ENCODE results near the gene REV1.

REV1 gene

DNA sequence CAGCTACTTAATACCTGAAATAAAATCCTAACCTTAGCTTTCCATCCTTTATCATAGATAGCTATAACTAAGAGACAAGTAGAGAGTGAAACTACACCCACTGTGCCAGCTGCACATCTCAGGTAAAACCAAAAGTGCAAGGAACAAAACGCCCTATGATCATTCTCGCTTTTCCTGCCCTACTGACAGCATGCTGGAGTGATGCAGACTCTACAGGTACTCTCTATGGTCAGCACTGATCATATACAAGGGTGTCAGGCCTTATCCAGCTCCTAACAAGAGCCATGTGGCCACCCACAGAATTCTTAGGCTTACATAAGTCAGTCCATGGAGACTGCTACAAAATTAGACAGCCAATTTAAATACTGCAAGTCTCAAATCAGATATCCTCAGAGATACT is 45.6 kb downstream of the REV1 start:
- DNase-seq = no peak

GRCh38 chr2:99442837-99443236 is 47.0 kb downstream of the REV1 start:
- DNase-seq = no peak

DNA sequence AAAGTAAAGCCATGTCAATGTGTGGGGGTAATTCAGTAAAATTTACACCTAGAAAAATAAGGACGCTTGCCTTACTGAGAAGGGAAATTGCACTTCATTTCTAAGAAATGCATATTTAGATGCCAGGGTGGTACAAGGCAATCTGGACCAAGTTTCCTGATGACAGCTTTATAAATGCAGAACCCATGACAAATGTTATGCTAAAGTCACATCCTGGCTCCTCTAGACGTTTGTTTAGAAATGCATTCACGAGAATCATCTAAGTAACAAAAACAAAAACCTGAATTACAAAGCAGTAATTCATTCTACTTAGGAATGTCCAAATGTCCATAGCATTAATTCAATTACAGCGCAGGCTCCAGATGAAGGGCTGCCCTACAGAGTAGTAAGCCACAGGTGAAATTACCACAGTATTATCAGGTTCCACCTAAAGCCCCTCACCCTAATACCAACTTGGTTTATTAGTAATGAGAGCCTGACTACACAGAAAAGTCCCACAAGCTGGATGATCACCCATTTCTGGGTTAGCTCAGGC is 49.8 kb downstream of the REV1 start:
- DNase-seq = no peak

DNA sequence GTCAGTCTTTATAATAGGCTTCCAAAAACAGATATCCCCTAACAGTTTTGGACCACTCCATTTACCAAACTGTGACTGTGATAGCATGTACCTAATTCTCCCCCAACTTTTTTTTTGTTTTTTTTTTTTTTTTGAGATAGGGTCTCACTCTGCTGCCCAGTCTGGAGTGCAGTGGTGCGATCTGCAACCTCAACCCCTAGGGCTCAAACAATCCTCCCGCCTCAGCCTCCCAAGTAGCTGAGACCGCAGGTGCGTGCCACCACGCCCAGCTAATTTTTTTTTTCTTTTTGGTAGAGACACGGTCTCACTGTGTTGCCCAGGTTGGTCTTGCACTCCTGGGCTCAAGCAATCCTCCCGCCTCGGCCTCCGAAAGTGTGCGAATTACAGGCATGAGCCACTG is 52.9 kb downstream of the REV1 start:
- no peak for DNase-seq

DNA sequence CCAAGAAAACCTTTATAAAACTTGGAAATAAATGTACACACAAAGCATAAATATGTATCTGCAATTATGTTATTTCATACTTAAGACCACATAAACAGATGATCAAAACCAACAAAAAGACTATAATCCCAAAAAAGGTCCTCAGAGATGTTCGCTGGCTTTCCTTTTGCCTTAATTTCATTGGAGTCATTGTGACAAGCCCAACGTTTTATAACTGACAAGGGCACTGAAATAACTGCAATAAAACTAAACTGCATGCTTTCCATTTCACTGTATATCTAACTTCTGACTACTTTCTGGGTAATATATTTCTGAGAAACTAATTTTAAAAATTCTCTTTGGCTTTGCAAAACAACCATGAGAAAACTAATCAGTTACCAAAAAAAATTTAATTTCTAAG is 56.5 kb downstream of the REV1 start:
- DNase-seq = no peak

GRCh38 chr2:99431587-99432275 is 58.1 kb downstream of the REV1 start:
- DNase-seq = no peak

DNA sequence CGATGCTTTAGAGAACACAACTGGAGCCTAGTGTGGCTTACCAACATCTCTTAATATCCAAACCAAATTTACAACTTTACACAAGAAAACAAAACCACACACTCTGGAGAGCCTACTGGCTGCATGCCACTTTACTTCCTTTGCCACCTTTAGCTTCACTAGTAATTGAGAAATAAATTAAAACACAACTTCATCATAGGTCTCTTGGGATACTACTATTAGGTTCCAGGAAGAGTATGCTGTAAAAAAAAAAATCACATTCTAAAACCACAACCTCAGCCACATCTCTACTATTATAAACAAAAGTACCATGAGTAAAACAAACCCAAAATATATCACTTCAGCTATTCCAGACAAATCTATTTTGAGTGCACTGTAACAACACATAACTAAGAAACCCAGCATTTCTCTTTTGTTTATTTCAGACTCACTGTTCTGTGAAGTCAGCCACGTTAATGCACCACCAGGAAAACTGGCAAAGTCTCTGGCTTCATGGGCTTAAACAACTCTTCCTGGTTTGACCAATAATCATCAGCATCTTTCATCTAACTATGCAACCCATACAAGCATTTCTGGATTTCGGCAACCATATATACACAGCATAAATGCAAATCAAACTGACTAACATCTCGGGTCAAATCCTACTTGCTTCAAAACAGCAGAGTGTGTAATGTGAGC is 59.1 kb downstream of the REV1 start:
- no peak for DNase-seq

GRCh38 chr2:99425022-99425421 is 64.8 kb downstream of the REV1 start:
- peak; percentile 52 for DNase-seq

DNA sequence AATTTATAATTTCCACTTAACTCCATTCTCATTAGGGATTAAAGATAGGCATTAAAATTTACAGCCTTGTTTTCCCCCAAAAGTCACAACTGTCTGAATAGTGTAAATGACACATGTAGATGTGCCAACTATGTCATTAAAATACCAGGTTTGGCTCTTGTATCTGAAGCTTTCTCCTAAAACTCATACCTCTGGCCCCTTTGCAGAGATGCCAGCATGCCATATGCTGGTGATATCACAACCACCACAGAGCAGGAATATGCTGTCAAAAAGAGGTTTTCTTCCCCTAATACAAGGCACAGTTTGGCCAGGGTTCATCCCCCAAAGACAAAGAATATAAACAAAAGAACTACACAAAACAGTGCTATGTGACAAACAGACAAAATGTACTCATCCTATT is 65.4 kb downstream of the REV1 start:
- no peak for DNase-seq

DNA sequence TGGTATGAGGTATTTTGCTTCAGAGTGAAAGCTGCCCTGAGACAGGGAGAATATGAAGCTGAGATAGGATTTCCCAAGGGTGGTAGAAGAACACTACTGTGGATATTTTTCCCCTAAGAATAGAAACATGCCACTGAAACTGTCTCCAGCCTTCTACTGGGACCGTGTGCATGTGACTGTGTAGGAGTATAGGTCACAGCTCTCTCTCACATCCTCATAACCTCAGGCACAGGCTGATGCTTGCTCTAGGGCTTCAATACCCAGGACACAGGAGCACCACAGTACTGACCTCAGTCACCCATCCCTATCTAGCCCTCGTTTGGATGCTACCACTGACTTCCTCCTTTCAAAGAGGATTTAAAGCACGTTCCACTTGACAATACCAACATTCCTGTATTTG is 67.2 kb downstream of the REV1 start:
- no peak for DNase-seq

DNA sequence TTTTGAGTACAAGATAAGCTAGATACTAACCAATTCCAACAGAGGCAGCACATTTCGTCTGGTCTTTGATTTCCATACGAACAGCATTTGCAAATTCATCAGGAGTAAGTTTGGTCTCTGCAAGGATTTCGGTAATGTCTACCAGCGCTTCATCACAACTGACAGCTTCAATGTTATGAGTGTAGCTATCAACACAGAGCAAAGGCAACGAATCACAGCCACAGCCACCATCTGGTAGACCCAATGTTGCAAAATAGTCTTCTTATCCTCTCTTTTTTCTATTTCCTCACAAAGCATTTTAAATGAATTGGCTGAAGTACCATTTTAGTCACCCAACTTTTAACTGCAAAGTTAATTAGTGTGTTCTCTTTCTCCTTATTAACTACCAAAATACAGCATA is 68.3 kb downstream of the REV1 start:
- no peak for DNase-seq

DNA sequence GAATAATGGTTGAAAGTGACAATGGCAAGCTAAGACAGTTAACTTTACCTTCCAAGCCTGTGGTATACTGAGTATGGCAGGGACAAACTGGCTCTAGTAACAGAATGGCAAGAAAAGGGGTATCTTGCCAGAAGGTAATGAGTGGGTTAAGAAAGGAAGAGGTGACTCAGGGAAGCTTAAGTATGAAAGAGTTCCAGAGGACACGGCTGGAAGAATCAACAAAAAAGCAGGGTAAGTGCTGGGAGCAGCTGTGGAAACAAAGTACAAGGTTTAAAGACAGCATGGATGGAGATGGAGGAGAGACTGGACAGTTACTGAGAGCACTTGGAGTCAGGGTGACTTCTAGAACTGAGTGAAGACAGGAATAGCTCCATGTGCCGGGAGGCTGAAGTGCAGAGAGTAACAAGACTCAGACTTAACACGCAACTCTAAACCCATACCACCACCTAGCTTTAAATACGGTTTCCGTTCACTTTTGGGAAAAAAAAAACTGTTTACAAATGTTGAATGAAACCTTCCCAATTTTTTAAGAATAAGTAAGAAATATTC is 69.0 kb downstream of the REV1 start:
- DNase-seq = no peak

DNA sequence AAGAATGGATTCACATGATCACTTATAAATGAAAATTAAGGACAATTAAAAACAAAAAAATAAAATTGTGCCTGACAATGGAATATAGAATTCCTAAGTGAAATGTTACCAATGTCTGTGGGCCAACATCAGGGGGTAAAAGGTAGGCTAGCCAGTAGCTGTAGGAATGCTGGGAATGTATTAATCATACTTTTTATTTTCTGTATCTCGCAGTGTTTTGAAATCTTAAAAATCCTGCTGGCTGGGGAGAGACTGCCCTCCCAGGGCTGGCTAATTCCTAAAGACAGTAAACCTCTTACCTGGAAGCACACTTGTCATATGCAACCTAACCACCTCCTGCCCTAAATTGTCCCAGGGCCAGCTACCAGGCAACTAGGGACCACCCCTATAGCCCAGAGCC is 69.8 kb downstream of the REV1 start:
- DNase-seq = no peak

DNA sequence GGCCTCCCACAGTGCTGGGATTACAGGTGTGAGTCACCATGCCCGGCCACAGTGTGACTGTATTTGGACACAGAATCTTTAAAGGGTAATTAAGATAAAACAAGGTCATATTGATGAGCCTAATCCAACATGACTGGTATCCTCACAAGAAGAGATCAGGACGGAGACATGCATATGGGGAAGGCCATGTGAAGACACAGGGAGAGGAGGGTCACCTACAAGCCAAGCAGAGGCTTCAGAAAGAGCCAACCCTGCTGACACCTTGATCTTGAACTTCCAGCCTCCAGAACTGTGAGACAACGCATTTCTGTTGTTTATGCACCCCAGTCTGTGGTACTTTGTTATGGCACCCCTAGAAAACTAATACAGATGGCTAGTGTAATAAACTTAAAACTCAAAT is 72.4 kb downstream of the REV1 start:
- no peak for DNase-seq

GRCh38 chr2:99414566-99414965 is 75.3 kb downstream of the REV1 start:
- no peak for DNase-seq

GRCh38 chr2:99410276-99410675 is 79.5 kb downstream of the REV1 start:
- no peak for DNase-seq

DNA sequence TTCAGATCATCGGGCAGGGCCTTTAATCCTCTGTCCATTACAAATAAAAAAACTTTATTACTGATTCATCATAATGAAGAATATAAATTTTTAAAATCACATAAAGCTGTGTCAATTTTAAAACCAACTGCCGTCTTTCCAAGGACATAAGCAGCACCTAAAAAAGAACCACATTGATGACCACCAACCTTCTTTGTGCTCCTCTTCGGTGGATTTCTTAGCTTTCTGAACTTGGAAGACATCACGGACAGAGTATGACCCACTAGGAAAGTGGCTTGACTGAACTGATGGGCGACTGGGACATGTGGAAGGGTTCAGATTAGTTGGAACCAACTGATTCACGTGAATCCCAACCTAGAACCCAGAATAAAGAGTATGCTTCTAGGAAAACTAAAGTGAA is 83.7 kb downstream of the REV1 start:
- DNase-seq = no peak

DNA sequence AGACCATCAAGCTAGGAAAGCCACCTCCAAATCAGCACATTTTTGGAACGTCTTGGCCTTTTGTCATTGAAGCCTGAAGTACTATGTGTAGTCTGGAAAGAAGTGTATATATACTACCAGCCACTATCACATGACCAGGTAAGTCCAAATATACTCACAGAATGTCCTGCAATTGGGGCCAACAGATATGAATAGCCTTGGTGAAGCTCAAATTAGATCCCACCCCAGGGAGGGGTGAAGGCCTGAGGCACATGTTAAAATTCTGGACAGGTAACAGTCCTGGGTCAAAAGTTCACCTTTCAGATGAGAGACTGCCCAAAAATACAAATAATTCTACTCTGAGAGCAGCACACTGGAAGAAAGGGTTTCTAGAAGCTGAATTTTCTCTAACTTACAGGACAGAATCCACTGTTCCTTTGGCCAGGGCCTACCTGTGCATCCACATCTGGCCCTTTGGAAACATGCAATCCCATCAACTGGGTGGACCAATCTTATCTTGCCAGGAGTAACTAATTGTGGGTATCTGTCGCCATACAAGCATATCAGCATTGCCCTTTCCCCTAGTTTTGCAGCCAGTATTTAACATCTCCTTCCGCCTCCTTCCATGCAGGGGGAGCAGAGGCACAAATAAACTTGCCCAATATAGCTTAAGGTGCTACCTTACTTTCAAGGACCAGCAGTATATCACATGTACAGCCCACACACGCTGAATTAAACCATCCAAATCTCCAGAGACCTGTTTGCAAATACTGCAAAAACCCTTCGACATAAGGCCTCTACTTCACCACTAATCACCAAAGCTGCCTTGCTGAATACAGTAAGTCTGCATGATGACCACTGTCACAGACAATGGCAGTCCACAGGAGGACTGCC is 84.8 kb downstream of the REV1 start:
- no peak for DNase-seq

- DNase-seq = no peak
These were observed 85.6 kb downstream of the REV1 start for GRCh38 chr2:99404039-99404796.

DNA sequence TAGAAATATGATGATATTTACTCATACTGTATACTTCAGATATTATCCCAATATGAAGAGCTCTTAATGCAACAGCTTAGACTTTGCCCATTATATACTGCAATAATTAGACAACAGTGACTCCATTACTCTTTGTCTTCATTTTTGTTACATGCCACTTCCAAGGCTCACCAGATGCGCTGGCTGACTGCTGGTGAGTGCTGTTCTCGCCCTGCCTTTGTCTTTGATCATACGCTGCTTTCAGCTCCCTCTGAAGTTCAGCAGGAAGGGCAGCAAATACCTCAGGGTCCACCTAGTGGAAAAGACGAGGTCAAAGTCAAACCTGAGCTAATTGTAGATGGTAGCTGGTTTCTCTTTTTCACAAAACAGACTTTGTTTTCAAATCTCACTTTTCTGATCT is 86.3 kb downstream of the REV1 start:
- no peak for DNase-seq

- DNase-seq = no peak
These were observed 86.7 kb downstream of the REV1 start for GRCh38 chr2:99403084-99403483.

GRCh38 chr2:99401841-99402240 is 88.0 kb downstream of the REV1 start:
- no peak for DNase-seq

- no peak for DNase-seq
These were observed 90.0 kb downstream of the REV1 start for GRCh38 chr2:99399795-99400194.
